Left renal pelvis (tissue), 4 donors: ENCODE measurements around the gene FKBP15. TPM values are rescaled to one million over a fixed set of nuclear protein-coding genes. Genes with fewer than 3 reads are reported as not detected.
"Not testable (repeated sequence)": the region's sequence is repeated elsewhere in the genome, so short reads cannot be mapped to it uniquely, and the experiment has no call there.

ENCODE experiments used
- DNase-seq, 4 donors: peaks; one replicate each; pipeline ENCODE4 v3.0.0-alpha.2; 2013; ENCODE audit warnings: low read depth in 4 of 4, low spot score in 3 of 4
- polyA plus RNA-seq, 4 donors: library from polyadenylated mRNA; unstranded; fragments of 120-200 nt; gene quantifications; one replicate each; pipeline ENCODE4 v1.2.1, GENCODE V29; 2013; ENCODE audit not compliant: insufficient read length in 4 of 4

Gene FKBP15
- polyA plus RNA-seq, 4 donors: 28.7 to 31.6 (median 31.0) TPM

- no peak for DNase-seq
Measured at GRCh38 chr9:113152699-113153098, 68.4 kb downstream of the FKBP15 start.

GRCh38 chr9:113151696-113152630 lies 69.1 kb downstream of the FKBP15 start:
- DNase-seq: no peak

- DNase-seq: peak; percentile 48 to 54 (median 50)
Measured at GRCh38 chr9:113150670-113151611, 70.1 kb downstream of the FKBP15 start, which contains the start of gene SLC31A2. TSS of gene SLC31A2 (plus strand) at chr9:113151007. CDS start at chr9:113151075, 68 bp downstream.

GRCh38 chr9:113149561-113149960 lies 71.5 kb downstream of the FKBP15 start:
- not testable (repeated sequence) for DNase-seq

GRCh38 chr9:113148781-113149510 lies 72.1 kb downstream of the FKBP15 start:
- no peak for DNase-seq

- DNase-seq: no peak
Measured at GRCh38 chr9:113148372-113148705, 72.7 kb downstream of the FKBP15 start.

GRCh38 chr9:113143432-113144227 lies 77.4 kb downstream of the FKBP15 start:
- DNase-seq: no peak

- DNase-seq: not testable (repeated sequence)
Measured at GRCh38 chr9:113140896-113141295, 80.2 kb downstream of the FKBP15 start.

GRCh38 chr9:113139953-113140352 lies 81.1 kb downstream of the FKBP15 start:
- DNase-seq: no peak

- no peak for DNase-seq
Measured at GRCh38 chr9:113139225-113139829, 81.8 kb downstream of the FKBP15 start.

- no peak for DNase-seq
Measured at GRCh38 chr9:113138760-113139159, 82.3 kb downstream of the FKBP15 start.

GRCh38 chr9:113137196-113138168 lies 83.6 kb downstream of the FKBP15 start:
- DNase-seq: no peak

GRCh38 chr9:113131689-113132151 lies 89.4 kb downstream of the FKBP15 start:
- DNase-seq: peak in 3 of 4 donors; percentile 29 to 42 (median 32)

- DNase-seq: no peak
Measured at GRCh38 chr9:113129884-113130283, 91.2 kb downstream of the FKBP15 start.

- DNase-seq: no peak
Measured at GRCh38 chr9:113129466-113129865, 91.6 kb downstream of the FKBP15 start.

- no peak for DNase-seq
Measured at GRCh38 chr9:113125386-113126035, 95.6 kb downstream of the FKBP15 start.

- not testable (repeated sequence) for DNase-seq
Measured at GRCh38 chr9:113118829-113119228, 102.2 kb downstream of the FKBP15 start.
